PFSK-1 (cell line): ENCODE measurements around the gene MTUS2.

Experiments used
- FOXP2 ChIP-seq: optimal IDR thresholded peaks from 2 replicates; pipeline ENCODE3; 2011; ENCODE audit warnings: borderline replicate concordance, control low read depth, inconsistent platforms; ENCODE audit not compliant: insufficient read depth; ENCODE audit errors: extremely low read length, extremely low read depth
- POLR2AphosphoS5 ChIP-seq: IDR thresholded peaks from 2 replicates; pipeline ENCODE4 v1.6.1; 2012; ENCODE audit warnings: low read depth, mild to moderate bottlenecking, control low read depth, low read length, moderate library complexity
- REST ChIP-seq, 2 experiments: IDR thresholded peaks; 2 replicates each; pipeline versions ENCODE4 v1.6.1 to v1.8.0; 2011 to 2012; ENCODE audit warnings: low read depth in 2 of 2, low read length in 2 of 2, control low read depth in 1 of 2, inconsistent platforms in 1 of 2, mild to moderate bottlenecking in 1 of 2, moderate library complexity in 1 of 2; ENCODE audit not compliant: insufficient read depth in 1 of 2
- SIN3A ChIP-seq: IDR thresholded peaks from 2 replicates; pipeline ENCODE4 v1.6.1; 2012; ENCODE audit warnings: mild to moderate bottlenecking, low read length, moderate library complexity, borderline replicate concordance; ENCODE audit not compliant: insufficient read depth
- TAF1 ChIP-seq: IDR thresholded peaks from 2 replicates; pipeline ENCODE4 v1.6.1; 2012; ENCODE audit warnings: low read length, control low read depth, borderline replicate concordance; ENCODE audit not compliant: insufficient read depth

MTUS2 gene

DNA sequence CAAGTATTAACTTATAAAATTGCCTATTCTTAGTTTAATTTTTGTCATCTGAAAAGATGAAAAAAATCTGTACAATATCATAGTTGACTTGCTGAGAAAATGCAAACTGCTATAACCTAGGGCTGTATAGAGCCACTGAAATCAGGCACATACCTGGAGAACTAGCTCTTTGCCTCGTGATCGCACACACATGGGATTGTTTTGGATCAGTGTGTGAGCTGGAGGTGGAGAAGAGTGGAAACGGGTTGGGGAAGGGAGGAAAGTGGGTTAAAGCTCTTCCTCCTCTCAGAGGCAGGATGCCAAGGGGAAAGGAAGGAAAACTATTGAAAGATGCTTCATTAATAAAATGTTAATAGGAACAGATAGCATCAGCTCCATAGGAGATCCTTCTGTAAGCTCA is 2.7 kb downstream of the MTUS2 start:
- TF ChIP-seq TAF1 (no peak), POLR2AphosphoS5 (no peak), SIN3A (no peak), FOXP2 (no peak), REST (IDR thresholded peaks at IDR 0.05; ENCODE audit: insufficient read depth in 1 of 2, low read depth in 2 of 2, low read length in 2 of 2) (no peak)

- no peak for TF ChIP-seq FOXP2
These were observed 5.2 kb downstream of the MTUS2 start for GRCh38 chr13:28825379-28825778.

GRCh38 chr13:28826368-28826767 is 6.2 kb downstream of the MTUS2 start:
- TF ChIP-seq FOXP2 = no peak
- no peak for TF ChIP-seq TAF1
- TF ChIP-seq SIN3A = no peak
- no peak for TF ChIP-seq REST (IDR thresholded peaks at IDR 0.05; ENCODE audit: insufficient read depth in 1 of 2, low read depth in 2 of 2, low read length in 2 of 2)
- no peak for TF ChIP-seq POLR2AphosphoS5

DNA sequence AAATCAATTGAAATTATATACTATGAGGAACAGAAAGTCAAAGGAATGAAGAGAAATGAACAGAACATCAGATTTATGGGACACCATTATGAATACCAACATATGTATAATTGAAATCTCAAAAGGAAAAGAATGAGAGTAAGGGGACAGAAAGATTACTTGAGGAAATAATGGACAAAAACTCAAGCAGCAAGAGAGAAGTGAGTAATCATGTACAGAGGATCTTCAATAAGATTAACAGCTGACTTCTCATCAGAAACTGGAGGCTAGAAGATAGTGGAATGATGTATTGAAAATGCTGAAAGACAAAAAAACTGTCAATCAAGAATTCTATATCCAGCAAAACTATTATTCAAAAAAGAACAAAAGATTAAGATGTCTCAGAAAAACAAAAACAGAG is 10.4 kb downstream of the MTUS2 start:
- no peak for TF ChIP-seq POLR2AphosphoS5
- no peak for TF ChIP-seq REST (IDR thresholded peaks at IDR 0.05; ENCODE audit: insufficient read depth in 1 of 2, low read depth in 2 of 2, low read length in 2 of 2)
- no peak for TF ChIP-seq FOXP2
- TF ChIP-seq SIN3A = no peak
- no peak for TF ChIP-seq TAF1

DNA sequence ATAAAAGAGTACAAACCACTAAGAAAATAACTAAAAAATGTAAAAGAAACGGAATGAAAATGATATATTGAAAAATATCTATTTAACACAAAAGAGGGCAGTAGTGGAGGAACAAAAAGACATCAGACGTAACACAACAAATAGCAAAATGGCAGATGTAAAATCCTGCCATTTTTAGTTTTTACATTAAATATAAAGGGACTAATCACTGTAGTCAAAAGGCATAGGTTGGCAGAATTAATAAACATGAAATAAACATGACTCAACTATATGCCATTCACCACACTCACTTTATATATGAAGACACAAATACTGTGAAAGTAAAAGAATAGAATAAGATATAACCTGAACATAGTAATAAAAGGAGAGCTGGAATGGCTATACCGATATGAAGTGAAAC is 11.0 kb downstream of the MTUS2 start:
- TF ChIP-seq SIN3A (no peak), FOXP2 (no peak), TAF1 (no peak), REST (IDR thresholded peaks at IDR 0.05; ENCODE audit: insufficient read depth in 1 of 2, low read depth in 2 of 2, low read length in 2 of 2) (no peak), POLR2AphosphoS5 (no peak)
